GM18861 (cell line): ENCODE measurements around the gene ADAMTS8.

Source experiments
- ATAC-seq: cut with Tn5 transposase; IDR thresholded peaks from one replicate; pipeline ENCODE4 v1.9.1; 2021; ENCODE audit not compliant: unreplicated experiment

Gene ADAMTS8

DNA sequence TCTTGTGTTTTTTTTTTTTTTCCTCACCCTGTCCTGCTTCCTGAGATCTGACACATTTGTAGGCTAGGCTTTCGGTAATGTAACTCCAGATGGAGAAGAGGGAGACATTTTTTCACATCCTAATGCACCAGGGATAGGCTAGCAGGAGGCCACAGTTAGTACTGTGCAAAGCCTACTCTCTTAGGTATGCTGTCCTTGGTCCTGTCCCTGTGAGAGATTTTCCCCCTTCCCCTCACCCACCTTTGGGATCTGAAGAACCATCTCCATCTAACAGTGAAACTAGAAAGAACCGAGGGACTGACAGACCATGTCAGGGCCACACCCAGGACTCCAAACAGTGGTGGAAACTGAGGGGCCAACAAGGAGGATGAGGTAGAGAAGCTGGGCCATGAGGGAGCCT, 29.2 kb downstream of the ADAMTS8 start:
- no peak for ATAC-seq

DNA sequence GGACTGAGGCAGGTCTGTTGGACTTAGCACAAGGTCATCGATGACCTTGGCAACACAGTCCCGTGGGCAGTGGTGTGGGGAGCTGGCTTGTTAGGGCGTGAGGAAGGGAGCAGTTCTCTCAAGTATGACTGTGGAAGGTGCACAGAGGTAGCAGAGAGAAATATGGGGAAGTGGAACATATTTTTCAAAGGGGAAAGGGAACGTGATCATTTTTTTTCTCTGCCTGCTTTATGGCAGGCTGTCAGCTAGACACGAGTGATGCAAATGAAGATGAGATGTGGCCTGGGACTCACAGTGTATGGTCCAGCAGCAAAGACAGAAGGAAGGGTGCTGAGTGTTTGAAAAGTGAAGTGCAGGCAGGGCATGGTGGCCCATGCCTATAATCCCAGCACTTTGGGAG, 30.6 kb downstream of the ADAMTS8 start:
- ATAC-seq: no peak

DNA sequence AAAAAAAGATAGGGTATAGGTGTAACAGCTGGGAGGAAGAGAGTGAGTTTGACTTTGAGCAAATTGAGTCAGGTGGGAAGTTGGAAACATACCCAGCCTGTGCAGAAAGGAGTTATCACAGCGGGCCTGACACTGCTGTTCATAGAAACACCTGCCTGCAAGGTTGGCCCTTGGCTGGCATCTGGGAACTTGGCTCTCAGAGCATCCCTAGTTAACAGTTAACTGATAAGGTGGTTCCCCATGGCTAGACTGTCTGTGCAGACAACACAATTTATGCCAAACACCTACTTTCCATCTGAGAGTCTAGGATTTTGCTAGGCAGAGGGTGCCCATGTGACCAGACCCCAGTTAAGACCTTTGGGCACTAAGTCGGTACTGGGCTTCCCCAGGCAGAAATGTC, 31.4 kb downstream of the ADAMTS8 start:
- ATAC-seq: no peak

DNA sequence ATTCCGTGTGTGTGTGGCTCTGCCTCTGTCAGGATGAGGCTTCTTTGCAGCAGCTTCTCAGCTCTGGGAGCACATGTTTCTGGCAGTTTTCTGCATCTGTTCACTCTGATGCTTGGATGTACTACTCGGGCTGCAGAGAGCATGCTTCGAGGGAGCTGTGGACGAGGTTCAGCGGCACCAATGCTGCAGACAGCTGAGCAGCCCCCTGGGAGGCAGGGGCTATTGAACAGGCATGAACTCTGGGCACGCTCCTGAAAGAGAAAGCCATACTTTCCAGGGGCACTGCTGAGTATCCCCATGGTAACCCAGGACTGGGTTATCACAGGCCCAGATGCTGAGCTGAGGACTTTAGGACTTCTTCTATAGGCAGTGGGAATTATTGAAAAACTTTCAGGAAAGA, 33.8 kb downstream of the ADAMTS8 start:
- no peak for ATAC-seq

DNA sequence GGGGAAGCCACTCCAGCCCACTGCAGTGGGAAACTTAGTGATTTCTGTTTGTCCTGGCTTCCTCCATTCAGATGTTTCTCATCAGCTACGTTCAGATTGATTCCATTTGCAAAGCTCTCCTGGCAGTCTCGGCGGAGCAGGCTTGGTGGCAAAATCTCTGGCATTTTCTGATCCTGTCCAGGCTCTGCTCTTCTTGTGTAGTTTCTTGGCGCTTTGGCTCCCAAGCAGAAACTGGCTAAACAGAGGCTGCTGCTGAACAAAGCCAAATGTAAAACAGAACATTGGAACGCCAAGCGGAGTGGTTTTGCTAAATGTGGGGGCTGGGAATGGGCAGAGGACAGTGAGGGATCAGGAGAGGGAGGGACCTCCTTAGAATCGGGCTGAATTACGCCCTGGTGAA, 36.7 kb downstream of the ADAMTS8 start:
- no peak for ATAC-seq

DNA sequence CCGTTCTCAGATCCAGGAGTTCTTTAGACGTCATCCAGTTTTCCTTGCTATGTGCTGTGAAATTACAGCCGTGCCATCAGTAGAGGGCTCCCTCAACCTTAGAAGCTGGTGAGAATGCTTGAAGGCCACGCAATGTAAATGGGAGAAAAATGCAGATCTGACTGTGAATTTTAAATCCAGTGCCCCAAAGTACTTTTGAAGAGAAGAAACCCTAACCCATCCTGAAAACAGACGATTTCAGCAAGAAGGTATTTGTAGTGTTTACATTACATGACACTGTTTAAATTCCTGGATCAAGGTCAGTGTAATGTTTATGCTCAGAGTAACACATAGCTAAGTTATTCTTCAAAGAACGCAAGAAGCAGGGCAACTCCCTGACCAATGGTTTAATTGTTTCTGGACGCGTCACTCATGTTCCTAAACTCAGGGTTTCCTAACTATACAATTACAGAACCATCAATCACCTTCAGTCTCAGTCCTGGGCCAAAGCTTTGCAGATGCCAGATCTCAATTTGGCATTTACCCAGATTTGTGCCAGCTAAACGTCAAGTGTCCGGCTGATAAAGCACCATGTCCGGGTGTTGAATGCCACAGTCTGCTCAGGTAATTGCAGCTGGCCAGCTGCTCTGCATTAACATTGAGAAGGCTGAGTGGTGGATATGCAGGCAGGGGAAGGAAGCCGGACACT, 38.2 kb downstream of the ADAMTS8 start:
- no peak for ATAC-seq

DNA sequence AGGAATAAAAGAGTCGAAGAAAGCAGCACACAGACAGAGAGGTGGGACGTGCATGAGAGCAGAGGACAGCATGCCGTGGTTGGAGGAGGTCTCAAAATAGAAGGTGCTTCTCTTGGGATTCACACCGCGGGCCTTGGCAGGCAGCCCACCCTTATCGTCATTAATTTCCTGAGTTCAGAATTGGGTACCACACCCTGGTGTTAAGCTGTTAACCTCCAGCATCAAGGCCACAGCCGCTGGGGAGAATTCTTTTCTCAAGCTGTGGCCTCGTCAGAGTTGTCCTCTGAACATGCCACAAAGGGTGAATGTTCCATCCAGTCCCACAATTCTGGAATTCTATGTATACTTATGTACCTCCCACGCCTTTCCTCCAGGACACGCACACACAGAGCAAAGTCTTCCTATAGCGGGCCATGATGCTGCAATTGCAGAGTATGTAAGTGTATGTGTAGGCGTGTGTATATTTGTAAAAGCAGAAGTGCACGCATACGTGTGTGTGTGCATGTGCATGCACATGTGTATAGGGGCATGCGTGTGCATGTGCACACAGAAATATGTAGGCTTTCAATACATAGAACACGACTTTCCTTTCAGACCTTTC, 39.0 kb downstream of the ADAMTS8 start:
- no peak for ATAC-seq

DNA sequence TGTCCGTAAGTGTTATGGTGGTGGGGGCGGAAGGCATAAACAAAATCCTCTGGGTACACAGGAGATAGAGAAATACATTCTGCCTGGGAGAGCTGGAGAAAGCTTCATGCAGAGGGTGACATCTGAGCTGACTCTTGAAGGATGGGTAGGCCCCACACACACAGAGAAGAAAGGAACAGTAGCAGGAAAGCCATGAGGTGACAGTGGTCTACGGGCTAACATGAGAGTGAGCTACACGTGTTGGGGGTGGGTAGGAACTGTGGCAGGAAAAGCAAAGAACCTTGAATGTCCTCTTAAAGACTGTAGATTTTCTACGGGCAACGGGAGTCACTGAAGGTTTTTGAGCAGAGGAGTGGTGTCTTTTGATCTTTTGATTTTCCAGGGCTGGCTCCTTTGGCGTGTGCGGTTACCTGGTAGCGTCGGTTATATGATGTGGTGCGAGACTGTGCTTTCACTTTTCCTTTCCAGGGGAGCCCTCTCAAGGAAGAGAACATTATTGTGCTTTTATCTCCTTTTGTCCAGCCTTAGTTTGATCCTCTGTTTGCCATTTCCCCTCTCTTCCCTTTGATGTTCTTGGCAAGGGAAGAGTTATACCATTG, 39.7 kb downstream of the ADAMTS8 start:
- ATAC-seq: no peak

DNA sequence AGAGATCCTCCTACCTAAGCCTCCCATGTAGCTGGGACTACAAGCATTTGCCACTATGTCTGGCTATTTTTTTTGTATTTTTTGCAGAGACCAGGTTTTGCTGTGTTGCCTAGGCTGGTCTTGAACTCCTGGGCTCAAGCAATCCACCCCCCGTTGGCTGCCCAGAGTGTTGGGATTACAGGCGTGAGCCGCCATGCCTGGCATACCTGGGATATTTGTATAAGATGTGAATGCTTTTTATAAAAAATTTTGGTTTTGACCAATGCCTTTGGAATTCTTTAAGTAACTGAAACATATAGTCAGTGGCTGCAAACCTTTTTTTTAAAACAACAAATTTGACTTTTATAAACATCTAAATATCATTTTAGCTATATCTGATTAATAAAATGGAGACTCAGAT, 42.4 kb downstream of the ADAMTS8 start:
- no peak for ATAC-seq

DNA sequence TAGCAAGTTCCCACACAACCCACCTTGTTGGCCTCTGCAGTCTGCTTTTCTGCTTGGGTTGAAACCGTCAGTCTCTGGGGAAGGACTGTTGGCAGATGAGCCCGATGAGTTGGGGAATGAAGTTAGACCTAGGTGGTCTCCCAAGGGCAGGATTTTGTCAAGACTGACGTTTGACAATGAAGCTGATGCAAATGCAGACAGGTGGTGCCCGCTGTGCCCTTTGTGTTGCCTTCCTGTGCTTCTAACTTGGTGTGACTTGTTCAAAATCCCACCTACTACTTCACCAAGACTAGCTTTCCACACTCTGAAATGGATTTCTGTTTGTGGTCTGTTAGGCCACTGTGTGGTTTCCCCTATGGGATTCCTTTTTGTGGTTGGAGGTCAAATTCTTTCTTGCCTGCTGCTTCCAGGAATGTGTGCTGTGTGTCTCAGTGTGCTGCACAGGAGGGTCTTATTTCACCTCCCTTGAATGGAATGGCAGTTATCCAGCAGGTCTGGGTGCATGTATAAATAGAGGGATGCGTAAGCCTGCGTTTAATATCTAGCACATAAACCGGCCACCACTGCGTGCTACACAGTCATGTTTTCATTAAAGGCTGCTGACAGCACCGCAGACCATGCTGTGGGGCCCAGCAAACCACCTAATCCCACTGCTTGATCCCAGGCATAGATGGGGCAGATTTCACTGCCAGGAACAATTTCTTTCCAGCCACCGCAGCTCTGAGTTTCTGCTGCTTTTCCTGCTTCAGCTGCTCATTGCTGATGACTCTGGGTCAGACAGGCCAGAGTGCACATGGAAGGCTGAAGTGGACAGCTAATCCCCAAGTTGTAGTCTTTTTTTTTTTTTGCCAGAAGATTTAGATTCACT, 44.8 kb downstream of the ADAMTS8 start:
- no peak for ATAC-seq

DNA sequence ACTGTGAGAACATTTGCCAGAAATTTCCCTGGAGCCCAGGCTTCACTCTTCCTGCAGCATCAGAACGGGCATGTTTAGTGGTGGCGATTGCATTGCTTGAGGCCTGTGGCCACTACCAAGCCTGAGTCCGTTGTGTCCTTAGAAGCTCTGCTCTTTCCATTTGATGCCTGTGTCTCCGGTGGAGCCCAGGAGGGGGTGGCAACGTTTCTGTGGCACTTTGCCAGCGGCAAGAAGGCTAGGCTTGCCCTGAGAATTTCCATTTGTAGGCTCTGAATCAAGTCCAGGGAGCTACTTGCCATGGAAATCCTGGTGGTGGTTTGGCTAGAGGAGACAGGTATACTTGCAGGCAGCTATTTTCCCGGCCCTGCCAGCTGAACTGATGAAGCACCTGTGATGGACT, 47.1 kb downstream of the ADAMTS8 start:
- no peak for ATAC-seq

DNA sequence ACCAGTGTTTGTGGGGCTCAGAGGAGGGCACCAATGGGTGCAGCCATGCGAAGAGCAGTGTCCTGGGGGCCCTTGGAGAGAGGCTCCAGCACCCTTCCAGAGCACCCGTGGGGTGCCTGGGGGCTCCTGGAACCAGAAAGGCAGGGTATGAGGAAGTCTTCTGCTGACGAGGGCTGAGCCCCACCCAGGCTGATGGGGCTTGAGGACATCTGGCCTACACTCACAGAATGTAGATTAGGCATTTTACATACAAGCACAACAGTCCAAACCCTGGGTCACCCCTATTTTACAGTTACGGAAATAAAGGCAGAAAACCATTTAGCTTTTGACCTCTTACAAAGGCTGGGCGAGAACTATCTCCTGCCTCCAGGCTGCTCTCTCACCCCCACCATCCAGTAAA, 47.6 kb downstream of the ADAMTS8 start:
- no peak for ATAC-seq

DNA sequence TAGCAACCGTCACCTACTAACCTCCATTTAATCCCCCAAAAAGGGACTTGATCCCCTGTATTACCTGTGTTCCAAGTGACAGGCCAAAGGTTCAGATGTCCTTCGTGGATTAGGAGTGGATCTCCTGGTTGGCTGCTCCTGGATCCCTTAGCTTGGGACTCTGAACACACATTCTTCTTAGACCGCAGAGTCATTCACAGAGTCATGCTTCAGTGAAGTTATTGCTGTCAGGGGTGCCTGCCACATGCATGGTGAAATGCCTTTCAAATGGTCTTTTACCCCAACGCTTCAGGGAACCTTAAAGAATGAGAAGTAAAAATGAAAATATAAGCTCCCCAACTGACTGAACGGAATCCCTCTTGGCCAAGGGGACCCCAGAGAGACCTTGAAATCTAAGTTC, 49.1 kb downstream of the ADAMTS8 start:
- no peak for ATAC-seq

DNA sequence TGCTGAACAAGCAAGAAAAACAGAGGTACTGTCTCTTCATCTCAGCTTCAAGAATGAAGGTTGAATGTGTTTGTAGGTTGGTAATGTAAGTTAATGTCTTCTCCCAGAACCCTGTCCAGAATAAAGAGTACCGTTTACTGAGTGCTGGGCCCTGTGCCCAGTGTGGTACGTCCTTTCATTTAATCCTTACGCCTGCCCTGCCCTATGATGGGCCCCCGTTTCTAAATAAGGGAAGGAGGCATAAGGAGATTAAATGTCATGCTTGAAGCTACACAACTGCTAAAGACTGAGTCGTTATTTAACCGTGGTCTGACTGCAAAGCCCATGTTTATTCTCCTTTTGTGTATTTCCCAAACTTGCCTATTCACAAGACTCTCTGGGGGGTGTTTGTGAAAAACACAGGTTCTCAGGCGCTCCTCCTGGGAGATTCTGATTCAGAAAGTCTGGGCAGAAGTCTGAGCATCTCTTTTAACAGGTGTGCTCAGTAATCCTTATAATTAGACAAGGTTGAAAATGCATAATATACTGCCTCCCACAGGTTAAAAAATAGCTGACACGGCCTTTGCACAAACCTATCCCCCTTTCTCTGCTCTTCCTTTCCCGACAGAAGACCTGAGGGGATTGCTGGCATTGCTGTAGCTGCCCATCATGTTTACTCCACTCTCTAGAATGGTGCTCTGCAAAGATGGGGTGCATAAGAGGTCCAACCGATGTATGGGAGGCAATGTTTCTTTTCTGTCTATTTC, 57.4 kb downstream of the ADAMTS8 start:
- ATAC-seq: no peak

DNA sequence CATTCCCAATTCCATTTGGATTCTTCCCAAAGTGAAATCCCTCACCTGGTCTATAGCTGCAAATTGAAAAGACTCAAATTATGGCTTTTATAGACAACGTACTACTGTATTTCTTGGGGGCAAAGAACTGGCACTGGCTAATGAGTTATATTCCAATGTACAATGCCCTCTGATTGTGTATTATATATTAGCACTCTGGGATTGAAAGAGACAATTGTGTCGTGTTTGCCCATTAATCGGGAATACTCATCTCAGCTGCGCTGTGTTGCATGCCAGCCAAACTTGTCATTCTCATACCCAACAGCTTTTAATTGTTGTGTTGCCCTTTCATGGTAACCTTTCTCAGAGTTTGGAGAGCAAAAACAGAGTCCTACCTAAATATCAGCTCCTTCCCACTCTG, 58.7 kb downstream of the ADAMTS8 start:
- ATAC-seq: no peak

DNA sequence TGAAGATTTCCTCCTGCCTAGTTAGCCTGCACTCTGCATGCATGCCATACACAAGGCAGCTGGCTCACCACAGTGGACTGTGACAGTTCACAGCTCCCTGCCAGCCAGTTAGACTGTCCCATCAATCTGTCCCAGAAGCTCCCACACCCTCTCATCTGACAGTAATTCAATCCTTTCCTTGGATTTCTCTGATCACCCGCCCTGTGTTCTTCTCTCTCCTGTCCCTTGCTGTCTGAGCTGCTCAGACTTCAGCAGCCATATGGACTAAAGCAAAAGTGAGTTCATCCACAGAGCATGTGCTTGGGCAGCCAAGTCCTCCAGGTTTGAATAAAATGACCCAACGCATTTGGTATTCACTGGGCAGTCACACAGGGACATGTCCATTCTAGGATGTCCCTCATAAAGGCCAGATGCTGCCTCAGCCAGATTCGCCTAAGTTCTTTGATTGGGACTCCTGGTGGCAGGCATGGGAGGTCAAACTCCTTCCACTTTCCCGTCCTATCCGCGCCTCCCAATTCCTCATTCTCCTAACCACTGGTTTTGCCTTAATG, 59.2 kb downstream of the ADAMTS8 start:
- no peak for ATAC-seq

DNA sequence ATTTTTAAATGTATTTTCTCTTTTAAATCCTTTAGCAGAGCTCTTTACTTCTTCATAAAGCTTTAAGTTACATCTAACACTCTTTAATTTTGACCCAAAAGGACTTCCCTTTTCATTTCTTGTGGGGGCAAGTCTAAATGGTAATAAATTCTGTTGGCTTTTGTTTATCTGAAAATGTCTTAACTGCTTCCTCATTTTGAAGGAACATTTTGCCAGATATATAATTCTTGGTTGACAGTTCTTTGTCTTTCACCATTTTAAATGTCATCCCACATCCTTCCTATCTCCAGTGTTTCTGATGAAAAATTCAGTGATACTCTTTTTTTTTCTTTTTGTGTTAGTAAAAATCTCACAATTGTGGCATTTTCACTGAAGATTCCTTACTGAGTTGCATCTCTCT, 69.0 kb downstream of the ADAMTS8 start:
- no peak for ATAC-seq

DNA sequence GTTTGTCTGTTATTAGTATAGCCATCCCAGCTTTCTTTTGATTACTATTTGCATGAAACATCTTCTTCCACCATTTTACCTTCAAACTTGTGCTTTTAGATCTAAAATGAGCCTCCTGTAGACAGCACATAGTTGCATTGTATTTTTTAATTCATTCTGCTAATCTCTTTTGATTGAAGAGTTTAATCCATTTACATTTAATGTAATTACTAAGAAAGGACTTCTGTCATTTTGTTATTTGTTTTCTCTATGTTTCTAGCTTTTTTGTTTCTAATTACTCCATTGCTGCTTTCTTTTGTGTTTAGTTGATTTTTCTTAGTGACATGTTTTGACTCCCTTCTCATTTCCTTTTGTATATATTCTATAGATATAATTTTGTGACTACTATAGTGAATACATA, 70.0 kb downstream of the ADAMTS8 start:
- no peak for ATAC-seq
